ENCODE data around the gene MAP2K5. TPM values are rescaled to one million over a fixed set of nuclear protein-coding genes. Genes with fewer than 3 reads are reported as not detected.

The MAP2K5 gene
- total and polyA plus RNA-seq, 9 of the 15 experiments (the other 6 are each of a cell fraction or from before 2014, with no cell fraction given) = 0.41 to 16.5 (median 7.5) TPM

DNA sequence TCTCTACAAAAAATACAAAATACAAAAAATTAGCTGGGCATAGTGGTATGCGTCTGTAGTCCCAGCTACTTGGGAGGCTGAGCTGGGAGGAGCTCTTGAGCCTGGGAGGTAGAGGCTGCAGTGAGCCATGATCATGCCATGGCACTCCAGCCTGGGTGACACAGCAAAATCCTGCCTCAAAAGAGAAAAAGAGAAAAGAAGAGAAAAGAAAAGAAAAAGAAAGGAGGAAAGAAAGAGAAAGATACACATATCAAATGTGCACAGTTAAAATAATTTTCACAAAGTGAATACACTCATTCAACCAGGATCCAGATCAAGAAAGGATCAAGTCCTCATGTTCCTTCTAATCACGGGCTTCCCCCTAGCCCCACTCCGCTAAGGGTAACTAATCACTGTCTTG lies 27.4 kb upstream of the MAP2K5 start:
- TF ChIP-seq, protein P1, sequence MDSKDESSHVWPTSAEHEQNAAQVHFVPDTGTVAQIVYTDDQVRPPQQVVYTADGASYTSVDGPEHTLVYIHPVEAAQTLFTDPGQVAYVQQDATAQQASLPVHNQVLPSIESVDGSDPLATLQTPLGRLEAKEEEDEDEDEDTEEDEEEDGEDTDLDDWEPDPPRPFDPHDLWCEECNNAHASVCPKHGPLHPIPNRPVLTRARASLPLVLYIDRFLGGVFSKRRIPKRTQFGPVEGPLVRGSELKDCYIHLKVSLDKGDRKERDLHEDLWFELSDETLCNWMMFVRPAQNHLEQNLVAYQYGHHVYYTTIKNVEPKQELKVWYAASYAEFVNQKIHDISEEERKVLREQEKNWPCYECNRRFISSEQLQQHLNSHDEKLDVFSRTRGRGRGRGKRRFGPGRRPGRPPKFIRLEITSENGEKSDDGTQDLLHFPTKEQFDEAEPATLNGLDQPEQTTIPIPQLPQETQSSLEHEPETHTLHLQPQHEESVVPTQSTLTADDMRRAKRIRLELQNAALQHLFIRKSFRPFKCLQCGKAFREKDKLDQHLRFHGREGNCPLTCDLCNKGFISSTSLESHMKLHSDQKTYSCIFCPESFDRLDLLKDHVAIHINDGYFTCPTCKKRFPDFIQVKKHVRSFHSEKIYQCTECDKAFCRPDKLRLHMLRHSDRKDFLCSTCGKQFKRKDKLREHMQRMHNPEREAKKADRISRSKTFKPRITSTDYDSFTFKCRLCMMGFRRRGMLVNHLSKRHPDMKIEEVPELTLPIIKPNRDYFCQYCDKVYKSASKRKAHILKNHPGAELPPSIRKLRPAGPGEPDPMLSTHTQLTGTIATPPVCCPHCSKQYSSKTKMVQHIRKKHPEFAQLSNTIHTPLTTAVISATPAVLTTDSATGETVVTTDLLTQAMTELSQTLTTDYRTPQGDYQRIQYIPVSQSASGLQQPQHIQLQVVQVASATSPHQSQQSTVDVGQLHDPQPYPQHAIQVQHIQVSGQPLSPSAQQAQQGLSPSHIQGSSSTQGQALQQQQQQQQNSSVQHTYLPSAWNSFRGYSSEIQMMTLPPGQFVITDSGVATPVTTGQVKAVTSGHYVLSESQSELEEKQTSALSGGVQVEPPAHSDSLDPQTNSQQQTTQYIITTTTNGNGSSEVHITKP (IDR thresholded peaks at IDR 0.05; ENCODE audit: partially characterized antibody) = no peak
- TF ChIP-seq RBFOX2 (IDR thresholded peaks at IDR 0.05; ENCODE audit: low read depth, low read length) (no peak), ZNF316 (IDR thresholded peaks at IDR 0.05) (peak; percentile 25; the same call in 1 of the 2 replicates), NFE2 (IDR thresholded peaks at IDR 0.05; ENCODE audit: low read depth) (peak; percentile 40; the same call in 1 of the 2 replicates), NFE2L1 (tag; IDR thresholded peaks at IDR 0.05; ENCODE audit: borderline replicate concordance, low read depth) (no peak), TFAM (CRISPR knock-in tag; conservative IDR thresholded peaks at IDR 0.05) (no peak), MAFG (tag; conservative IDR thresholded peaks at IDR 0.05) (peak; percentile 71), SMAD3 (CRISPR knock-in tag; conservative IDR thresholded peaks at IDR 0.05) (no peak), MAFF (IDR thresholded peaks at IDR 0.05; ENCODE audit: low read length) (peak; percentile 3; the same call in 1 of the 2 replicates), C11orf30 (IDR thresholded peaks at IDR 0.05; ENCODE audit: low read depth) (peak; percentile 49; the same call in 1 of the 2 replicates), TEAD1 (CRISPR knock-in tag; IDR thresholded peaks at IDR 0.05) (no peak)
- TF ChIP-seq, protein P2, sequence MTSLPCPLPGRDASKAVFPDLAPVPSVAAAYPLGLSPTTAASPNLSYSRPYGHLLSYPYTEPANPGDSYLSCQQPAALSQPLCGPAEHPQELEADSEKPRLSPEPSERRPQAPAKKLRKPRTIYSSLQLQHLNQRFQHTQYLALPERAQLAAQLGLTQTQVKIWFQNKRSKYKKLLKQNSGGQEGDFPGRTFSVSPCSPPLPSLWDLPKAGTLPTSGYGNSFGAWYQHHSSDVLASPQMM (CRISPR knock-in tag; IDR thresholded peaks at IDR 0.05) = no peak
- H4K20me1 ChIP-seq (replicated peaks; ENCODE audit: control insufficient read depth, insufficient read depth, low read length) = no peaks in the 10 kb centered on the region
- BruUV-seq (replicated peaks) = no TSS peak
- no peak overlapping the region for H2AFZ ChIP-seq (ENCODE audit: low read depth, low read length)
- CTCF ChIA-PET (ENCODE audit: low intra/inter-chr PET ratio) = no interaction called here
- intact Hi-C loops (cut with micrococcal nuclease) = no loop called here
- POLR2A ChIA-PET = interaction anchor here (1.1 to 1.6 kb wide), 2 partner anchors 8 to 13 kb away, joined by 3 to 4 read pairs; no protein-coding TSS in a partner anchor
- no peak for FAIRE-seq
- H3K4me2 ChIP-seq (ENCODE audit: insufficient read depth, low read length) = no peak overlapping the region
- H3K4me3 ChIP-seq = no peak overlapping the region
- H3K79me2 ChIP-seq (ENCODE audit: control insufficient read depth, insufficient read depth, low read length) = no peaks in the 10 kb centered on the region
- peaks cover 9 to 10% of the 10 kb centered on the region in 2 experiments; a peak in 4 of 5 replicates for H3K4me1 ChIP-seq (replicated peaks in 1 of 2; ENCODE audit: control insufficient read depth in 2 of 2, insufficient read depth in 2 of 2, low read length in 2 of 2)
- ATAC-seq = no peak
- H3K9ac ChIP-seq (ENCODE audit: insufficient read depth in 1 of 2, low read depth in 2 of 2, low read length in 2 of 2) = no peak overlapping the region
- H3K9me3 ChIP-seq (replicated peaks; ENCODE audit: control insufficient read depth, insufficient read depth, low read depth, low read length) = no peaks in the 10 kb centered on the region
- in situ Hi-C loops (cut with MboI) = no loop called here
- 83% methylated on average over 3 of the region's 3 CpGs for WGBS (ENCODE audit: insufficient coverage, low coverage, missing lambda C conversion rate)
- H3K27ac ChIP-seq (ENCODE audit: extremely low read depth, low read depth, low read length) = no peak overlapping the region
- no peaks in the 10 kb centered on the region for H3K36me3 ChIP-seq (ENCODE audit: control insufficient read depth, insufficient read depth, low read length)
- H3K27me3 ChIP-seq (ENCODE audit: control insufficient read depth in 2 of 2, insufficient read depth in 2 of 2, low read length in 2 of 2) = no peaks in the 10 kb centered on the region
- no peak for DNase-seq (ENCODE audit: extremely low read depth in 1 of 4, low spot score in 3 of 4)
- H3K9me1 ChIP-seq (ENCODE audit: control insufficient read depth, insufficient read depth, low read length) = no peaks in the 10 kb centered on the region
